OCI-LY1 (cell line): ENCODE results near the gene ZNF611.

Source experiments
- CTCF ChIP-seq: fragments of 200-600 bp; sonication (generic), shearing (Covaris generic); IDR thresholded peaks from 2 replicates; pipeline ENCODE4 v1.5.1; 2017; ENCODE audit warnings: mild to moderate bottlenecking, antibody characterized with exemption, low read length, moderate library complexity, mixed read lengths
- EZH2 ChIP-seq: fragments of 200-600 bp; sonication (generic), shearing (Covaris generic); IDR thresholded peaks from 2 replicates; pipeline ENCODE4 v1.8.0; 2017; ENCODE audit warnings: borderline replicate concordance, mixed run types, mild to moderate bottlenecking, antibody characterized with exemption, low read length, moderate library complexity, mixed read lengths

- TF ChIP-seq CTCF (no peak), EZH2 (no peak)
These were observed 9.9 kb downstream of the ZNF611 start for GRCh38 chr19:52724701-52725514.
